H1 (cell line): ENCODE results near the gene RARA. TPM values are rescaled to one million over a fixed set of nuclear protein-coding genes. Genes with fewer than 3 reads are reported as not detected.

Experiments used
- RNF2 ChIP-seq: fragments of 200-900, 300-1000 bp; sonication (generic); IDR thresholded peaks from 2 replicates; pipeline ENCODE4 v1.7.1; 2016; ENCODE audit warnings: borderline replicate concordance, low read depth, mild to moderate bottlenecking, antibody characterized with exemption, low read length; ENCODE audit not compliant: poor library complexity, severe bottlenecking; ENCODE audit errors: missing control alignments
- polyA plus RNA-seq, 7 experiments: library from polyadenylated mRNA; depleted of rRNA in 3 of 7; stranded (reverse) in 5 of 7; unstranded in 2 of 7; fragments of >200 nt in 5 of 7; fragments of 200-250 nt in 2 of 7; gene quantifications; 1 replicate in 5 of 7; 2 replicates in 1 of 7; 4 replicates in 1 of 7; pipeline versions ENCODE4 v1.2.1 to v1.2.3, GENCODE V29; 2011 to 2013; ENCODE audit warnings: missing spikeins in 2 of 7, mixed read lengths in 2 of 7
- total RNA-seq: library from RNA; stranded (reverse); fragmentation: NEBNext Ultra II Directional; extraction: Animal tissue kit (Norgen Biotek cat#: 25700); gene quantifications from 2 replicates; pipeline ENCODE4 v1.2.1, GENCODE V29; 2021
- TF ChIP-seq, protein P1 (sequence below), 3 experiments: IDR thresholded peaks; 1 replicate in 2 of 3; 2 replicates in 1 of 3; pipeline versions ENCODE4 v1.5.1 to v1.6.1; 2011; ENCODE audit warnings: low read length in 3 of 3, mild to moderate bottlenecking in 3 of 3, inconsistent platforms in 2 of 3, low read depth in 1 of 3, moderate library complexity in 1 of 3; ENCODE audit not compliant: insufficient read depth in 1 of 3; ENCODE audit errors: control extremely low read depth in 1 of 3
- TF ChIP-seq, protein P2 (sequence below): IDR thresholded peaks from 2 replicates; pipeline ENCODE4 v1.6.1; 2012; ENCODE audit warnings: inconsistent platforms
- TF ChIP-seq, protein P3 (sequence below): fragments of 300-600 bp; sonication (generic); IDR thresholded peaks from 2 replicates; pipeline ENCODE4 v1.7.1; 2012; ENCODE audit warnings: low read length, moderate library complexity, mild to moderate bottlenecking, inconsistent platforms; ENCODE audit not compliant: insufficient replicate concordance

Gene RARA
- total and polyA plus RNA-seq, 2 of the 8 experiments (the other 6 are each of a cell fraction or from before 2014, with no cell fraction given): 4.4 to 16.5 TPM

GRCh38 chr17:40309031-40309948, at the start of gene RARA (continued):
- TF ChIP-seq, protein P1, sequence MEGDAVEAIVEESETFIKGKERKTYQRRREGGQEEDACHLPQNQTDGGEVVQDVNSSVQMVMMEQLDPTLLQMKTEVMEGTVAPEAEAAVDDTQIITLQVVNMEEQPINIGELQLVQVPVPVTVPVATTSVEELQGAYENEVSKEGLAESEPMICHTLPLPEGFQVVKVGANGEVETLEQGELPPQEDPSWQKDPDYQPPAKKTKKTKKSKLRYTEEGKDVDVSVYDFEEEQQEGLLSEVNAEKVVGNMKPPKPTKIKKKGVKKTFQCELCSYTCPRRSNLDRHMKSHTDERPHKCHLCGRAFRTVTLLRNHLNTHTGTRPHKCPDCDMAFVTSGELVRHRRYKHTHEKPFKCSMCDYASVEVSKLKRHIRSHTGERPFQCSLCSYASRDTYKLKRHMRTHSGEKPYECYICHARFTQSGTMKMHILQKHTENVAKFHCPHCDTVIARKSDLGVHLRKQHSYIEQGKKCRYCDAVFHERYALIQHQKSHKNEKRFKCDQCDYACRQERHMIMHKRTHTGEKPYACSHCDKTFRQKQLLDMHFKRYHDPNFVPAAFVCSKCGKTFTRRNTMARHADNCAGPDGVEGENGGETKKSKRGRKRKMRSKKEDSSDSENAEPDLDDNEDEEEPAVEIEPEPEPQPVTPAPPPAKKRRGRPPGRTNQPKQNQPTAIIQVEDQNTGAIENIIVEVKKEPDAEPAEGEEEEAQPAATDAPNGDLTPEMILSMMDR (IDR thresholded peaks at IDR 0.05; ENCODE audit: control extremely low read depth in 1 of 3, insufficient read depth in 1 of 3, low read depth in 1 of 3, low read length in 3 of 3): no peak; a peak in 1 of 4 replicates
- no peak for TF ChIP-seq RNF2
- TF ChIP-seq, protein P2, sequence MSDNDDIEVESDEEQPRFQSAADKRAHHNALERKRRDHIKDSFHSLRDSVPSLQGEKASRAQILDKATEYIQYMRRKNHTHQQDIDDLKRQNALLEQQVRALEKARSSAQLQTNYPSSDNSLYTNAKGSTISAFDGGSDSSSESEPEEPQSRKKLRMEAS: peak; percentile 8; the same call in 1 of the 2 replicates
- TF ChIP-seq, protein P3, sequence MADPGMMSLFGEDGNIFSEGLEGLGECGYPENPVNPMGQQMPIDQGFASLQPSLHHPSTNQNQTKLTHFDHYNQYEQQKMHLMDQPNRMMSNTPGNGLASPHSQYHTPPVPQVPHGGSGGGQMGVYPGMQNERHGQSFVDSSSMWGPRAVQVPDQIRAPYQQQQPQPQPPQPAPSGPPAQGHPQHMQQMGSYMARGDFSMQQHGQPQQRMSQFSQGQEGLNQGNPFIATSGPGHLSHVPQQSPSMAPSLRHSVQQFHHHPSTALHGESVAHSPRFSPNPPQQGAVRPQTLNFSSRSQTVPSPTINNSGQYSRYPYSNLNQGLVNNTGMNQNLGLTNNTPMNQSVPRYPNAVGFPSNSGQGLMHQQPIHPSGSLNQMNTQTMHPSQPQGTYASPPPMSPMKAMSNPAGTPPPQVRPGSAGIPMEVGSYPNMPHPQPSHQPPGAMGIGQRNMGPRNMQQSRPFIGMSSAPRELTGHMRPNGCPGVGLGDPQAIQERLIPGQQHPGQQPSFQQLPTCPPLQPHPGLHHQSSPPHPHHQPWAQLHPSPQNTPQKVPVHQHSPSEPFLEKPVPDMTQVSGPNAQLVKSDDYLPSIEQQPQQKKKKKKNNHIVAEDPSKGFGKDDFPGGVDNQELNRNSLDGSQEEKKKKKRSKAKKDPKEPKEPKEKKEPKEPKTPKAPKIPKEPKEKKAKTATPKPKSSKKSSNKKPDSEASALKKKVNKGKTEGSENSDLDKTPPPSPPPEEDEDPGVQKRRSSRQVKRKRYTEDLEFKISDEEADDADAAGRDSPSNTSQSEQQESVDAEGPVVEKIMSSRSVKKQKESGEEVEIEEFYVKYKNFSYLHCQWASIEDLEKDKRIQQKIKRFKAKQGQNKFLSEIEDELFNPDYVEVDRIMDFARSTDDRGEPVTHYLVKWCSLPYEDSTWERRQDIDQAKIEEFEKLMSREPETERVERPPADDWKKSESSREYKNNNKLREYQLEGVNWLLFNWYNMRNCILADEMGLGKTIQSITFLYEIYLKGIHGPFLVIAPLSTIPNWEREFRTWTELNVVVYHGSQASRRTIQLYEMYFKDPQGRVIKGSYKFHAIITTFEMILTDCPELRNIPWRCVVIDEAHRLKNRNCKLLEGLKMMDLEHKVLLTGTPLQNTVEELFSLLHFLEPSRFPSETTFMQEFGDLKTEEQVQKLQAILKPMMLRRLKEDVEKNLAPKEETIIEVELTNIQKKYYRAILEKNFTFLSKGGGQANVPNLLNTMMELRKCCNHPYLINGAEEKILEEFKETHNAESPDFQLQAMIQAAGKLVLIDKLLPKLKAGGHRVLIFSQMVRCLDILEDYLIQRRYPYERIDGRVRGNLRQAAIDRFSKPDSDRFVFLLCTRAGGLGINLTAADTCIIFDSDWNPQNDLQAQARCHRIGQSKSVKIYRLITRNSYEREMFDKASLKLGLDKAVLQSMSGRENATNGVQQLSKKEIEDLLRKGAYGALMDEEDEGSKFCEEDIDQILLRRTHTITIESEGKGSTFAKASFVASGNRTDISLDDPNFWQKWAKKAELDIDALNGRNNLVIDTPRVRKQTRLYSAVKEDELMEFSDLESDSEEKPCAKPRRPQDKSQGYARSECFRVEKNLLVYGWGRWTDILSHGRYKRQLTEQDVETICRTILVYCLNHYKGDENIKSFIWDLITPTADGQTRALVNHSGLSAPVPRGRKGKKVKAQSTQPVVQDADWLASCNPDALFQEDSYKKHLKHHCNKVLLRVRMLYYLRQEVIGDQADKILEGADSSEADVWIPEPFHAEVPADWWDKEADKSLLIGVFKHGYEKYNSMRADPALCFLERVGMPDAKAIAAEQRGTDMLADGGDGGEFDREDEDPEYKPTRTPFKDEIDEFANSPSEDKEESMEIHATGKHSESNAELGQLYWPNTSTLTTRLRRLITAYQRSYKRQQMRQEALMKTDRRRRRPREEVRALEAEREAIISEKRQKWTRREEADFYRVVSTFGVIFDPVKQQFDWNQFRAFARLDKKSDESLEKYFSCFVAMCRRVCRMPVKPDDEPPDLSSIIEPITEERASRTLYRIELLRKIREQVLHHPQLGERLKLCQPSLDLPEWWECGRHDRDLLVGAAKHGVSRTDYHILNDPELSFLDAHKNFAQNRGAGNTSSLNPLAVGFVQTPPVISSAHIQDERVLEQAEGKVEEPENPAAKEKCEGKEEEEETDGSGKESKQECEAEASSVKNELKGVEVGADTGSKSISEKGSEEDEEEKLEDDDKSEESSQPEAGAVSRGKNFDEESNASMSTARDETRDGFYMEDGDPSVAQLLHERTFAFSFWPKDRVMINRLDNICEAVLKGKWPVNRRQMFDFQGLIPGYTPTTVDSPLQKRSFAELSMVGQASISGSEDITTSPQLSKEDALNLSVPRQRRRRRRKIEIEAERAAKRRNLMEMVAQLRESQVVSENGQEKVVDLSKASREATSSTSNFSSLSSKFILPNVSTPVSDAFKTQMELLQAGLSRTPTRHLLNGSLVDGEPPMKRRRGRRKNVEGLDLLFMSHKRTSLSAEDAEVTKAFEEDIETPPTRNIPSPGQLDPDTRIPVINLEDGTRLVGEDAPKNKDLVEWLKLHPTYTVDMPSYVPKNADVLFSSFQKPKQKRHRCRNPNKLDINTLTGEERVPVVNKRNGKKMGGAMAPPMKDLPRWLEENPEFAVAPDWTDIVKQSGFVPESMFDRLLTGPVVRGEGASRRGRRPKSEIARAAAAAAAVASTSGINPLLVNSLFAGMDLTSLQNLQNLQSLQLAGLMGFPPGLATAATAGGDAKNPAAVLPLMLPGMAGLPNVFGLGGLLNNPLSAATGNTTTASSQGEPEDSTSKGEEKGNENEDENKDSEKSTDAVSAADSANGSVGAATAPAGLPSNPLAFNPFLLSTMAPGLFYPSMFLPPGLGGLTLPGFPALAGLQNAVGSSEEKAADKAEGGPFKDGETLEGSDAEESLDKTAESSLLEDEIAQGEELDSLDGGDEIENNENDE: no peak
